IPS-20b (cell line): ENCODE data around the gene NAALADL2.

Experiments
- H3K27ac ChIP-seq: one replicate; pipeline ENCODE4 v1.5.1; 2013; ENCODE audit warnings: low read length
- H3K27me3 ChIP-seq: 2 replicates; pipeline ENCODE4 v1.6.1; 2013; ENCODE audit warnings: mild to moderate bottlenecking, low read length, inconsistent platforms; ENCODE audit not compliant: insufficient read depth
- H3K36me3 ChIP-seq: 2 replicates; pipeline ENCODE4 v1.6.1; 2013; ENCODE audit warnings: low read depth, mild to moderate bottlenecking, inconsistent platforms, low read length, moderate library complexity; ENCODE audit not compliant: insufficient read depth
- H3K4me1 ChIP-seq: 2 replicates; pipeline ENCODE4 v1.6.1; 2013; ENCODE audit warnings: mild to moderate bottlenecking, control low read depth, inconsistent platforms, low read length, moderate library complexity; ENCODE audit not compliant: insufficient read depth
- H3K4me3 ChIP-seq: 2 replicates; pipeline ENCODE4 v1.5.1; 2013; ENCODE audit warnings: mild to moderate bottlenecking, low read length, inconsistent platforms
- H3K9ac ChIP-seq: 2 replicates; pipeline ENCODE4 v1.6.1; 2013; ENCODE audit warnings: low read depth, mild to moderate bottlenecking, inconsistent platforms, low read length, moderate library complexity
- H3K9me3 ChIP-seq: 2 replicates; pipeline ENCODE4 v1.6.1; 2013; ENCODE audit warnings: mild to moderate bottlenecking, low read depth, low read length, inconsistent platforms; ENCODE audit not compliant: insufficient read depth

The NAALADL2 gene

GRCh38 chr3:175003590-175003989, 144.5 kb downstream of the NAALADL2 start:
- Histone ChIP-seq H3K9me3 (no peaks in the 10 kb centered on the region), H3K27ac (no peak overlapping the region), H3K9ac (no peak overlapping the region), H3K4me3 (no peak overlapping the region), H3K4me1 (no peaks in the 10 kb centered on the region), H3K36me3 (no peaks in the 10 kb centered on the region), H3K27me3 (no peaks in the 10 kb centered on the region)

GRCh38 chr3:175005193-175005592, 146.1 kb downstream of the NAALADL2 start:
- H3K4me1 ChIP-seq, result no peaks in the 10 kb centered on the region
- no peak overlapping the region for H3K27ac ChIP-seq
- no peaks in the 10 kb centered on the region for H3K9me3 ChIP-seq
- no peak overlapping the region for H3K4me3 ChIP-seq
- no peaks in the 10 kb centered on the region for H3K27me3 ChIP-seq
- no peak overlapping the region for H3K9ac ChIP-seq
- no peaks in the 10 kb centered on the region for H3K36me3 ChIP-seq

DNA sequence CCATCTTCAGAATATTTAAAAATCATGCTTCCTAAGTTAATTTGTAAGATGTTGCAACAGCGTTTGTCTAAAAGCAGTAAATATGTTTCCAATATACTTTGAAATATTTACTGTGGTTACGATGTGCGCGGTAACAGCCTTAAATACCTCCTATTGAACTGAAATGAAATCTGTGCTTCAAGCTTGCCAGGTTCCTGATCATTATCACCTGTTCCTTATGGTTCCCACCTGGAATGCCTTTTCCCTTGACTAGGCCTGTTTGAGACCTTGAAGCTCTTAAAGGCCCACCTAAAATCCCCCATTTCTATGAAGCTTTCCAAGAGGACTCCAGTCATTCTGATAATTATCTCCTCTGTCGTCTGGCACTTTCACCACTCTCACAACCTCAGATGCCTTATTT, 146.7 kb downstream of the NAALADL2 start:
- H3K36me3 ChIP-seq, result no peaks in the 10 kb centered on the region
- no peak overlapping the region for H3K4me3 ChIP-seq
- no peaks in the 10 kb centered on the region for H3K4me1 ChIP-seq
- H3K27ac ChIP-seq, result no peak overlapping the region
- H3K9me3 ChIP-seq, result no peaks in the 10 kb centered on the region
- no peak overlapping the region for H3K9ac ChIP-seq
- H3K27me3 ChIP-seq, result no peaks in the 10 kb centered on the region

- Histone ChIP-seq H3K27ac (no peak overlapping the region), H3K9ac (no peak overlapping the region), H3K27me3 (no peaks in the 10 kb centered on the region), H3K4me3 (no peak overlapping the region), H3K9me3 (no peaks in the 10 kb centered on the region), H3K4me1 (no peaks in the 10 kb centered on the region), H3K36me3 (no peaks in the 10 kb centered on the region)
Observed at GRCh38 chr3:175007306-175007705, 148.2 kb downstream of the NAALADL2 start.

DNA sequence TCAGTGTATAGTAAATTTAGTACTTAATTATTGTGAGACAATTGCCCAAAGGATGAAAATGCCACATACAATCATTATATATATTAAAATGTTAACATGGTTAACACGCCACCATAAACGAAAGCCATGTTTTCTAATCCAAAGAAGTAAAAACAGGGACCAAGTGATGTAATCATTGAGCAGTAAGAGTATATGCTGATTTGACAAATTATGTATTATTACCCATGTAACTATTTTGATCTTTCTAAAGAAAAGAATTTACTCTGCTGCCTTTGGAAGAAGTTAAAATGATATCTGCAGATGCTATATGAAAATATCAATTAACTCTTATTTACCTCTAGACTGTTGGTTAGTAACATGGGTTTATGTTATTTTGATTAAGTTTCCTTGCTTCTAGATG, 150.2 kb downstream of the NAALADL2 start:
- Histone ChIP-seq H3K27ac (no peak overlapping the region), H3K4me1 (no peaks in the 10 kb centered on the region), H3K27me3 (no peaks in the 10 kb centered on the region), H3K9me3 (no peaks in the 10 kb centered on the region), H3K36me3 (no peaks in the 10 kb centered on the region), H3K9ac (no peak overlapping the region), H3K4me3 (no peak overlapping the region)

- H3K4me1 ChIP-seq, result no peaks in the 10 kb centered on the region
- H3K9ac ChIP-seq, result no peak overlapping the region
Observed at GRCh38 chr3:175015056-175015635, 156.0 kb downstream of the NAALADL2 start.

DNA sequence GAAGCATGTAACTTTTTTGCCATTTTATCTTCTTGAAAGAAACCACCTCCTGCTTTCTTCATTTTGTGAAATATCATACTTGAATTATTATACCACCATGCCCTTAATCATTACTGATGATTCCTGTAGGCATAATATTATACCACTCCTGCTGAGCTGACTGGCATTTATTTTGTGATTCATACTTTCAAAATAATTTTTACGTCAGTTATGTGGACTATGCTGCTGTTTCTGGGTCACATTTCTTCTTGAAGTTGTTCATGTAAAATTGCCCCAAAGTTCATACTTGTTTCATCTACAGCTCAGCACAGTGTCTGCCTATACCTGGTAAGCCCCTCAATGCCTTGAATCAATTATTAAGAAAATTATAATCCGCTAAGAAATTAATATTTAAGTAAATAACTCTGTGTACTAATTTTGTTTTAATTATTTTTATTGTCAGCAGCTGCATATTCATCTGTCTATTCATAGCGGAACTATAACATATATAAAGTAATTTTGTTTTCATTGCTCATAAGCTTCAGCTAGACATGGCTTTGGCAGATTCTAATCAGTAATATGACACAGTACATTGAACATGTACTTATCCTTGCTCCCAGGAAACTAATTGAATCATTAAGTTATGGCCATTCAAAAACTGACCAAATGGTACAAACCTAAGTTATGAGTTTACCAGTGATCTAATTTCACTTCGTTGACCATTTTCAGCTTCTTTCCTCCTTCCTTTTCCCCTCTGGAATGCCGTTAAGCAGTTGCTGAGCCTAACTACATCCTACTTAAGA, 160.0 kb downstream of the NAALADL2 start:
- Histone ChIP-seq H3K4me3 (no peak overlapping the region), H3K27me3 (no peaks in the 10 kb centered on the region), H3K9ac (no peak overlapping the region), H3K36me3 (no peaks in the 10 kb centered on the region), H3K4me1 (peaks cover 15% of the 10 kb centered on the region; the same call in 1 of the 2 replicates), H3K9me3 (no peaks in the 10 kb centered on the region), H3K27ac (no peak overlapping the region)

More at GRCh38 chr3:175015056-175015635, 156.0 kb downstream of the NAALADL2 start:
- Histone ChIP-seq H3K4me3 (no peak overlapping the region), H3K27ac (no peak overlapping the region), H3K9me3 (no peaks in the 10 kb centered on the region), H3K27me3 (no peaks in the 10 kb centered on the region), H3K36me3 (no peaks in the 10 kb centered on the region)

DNA sequence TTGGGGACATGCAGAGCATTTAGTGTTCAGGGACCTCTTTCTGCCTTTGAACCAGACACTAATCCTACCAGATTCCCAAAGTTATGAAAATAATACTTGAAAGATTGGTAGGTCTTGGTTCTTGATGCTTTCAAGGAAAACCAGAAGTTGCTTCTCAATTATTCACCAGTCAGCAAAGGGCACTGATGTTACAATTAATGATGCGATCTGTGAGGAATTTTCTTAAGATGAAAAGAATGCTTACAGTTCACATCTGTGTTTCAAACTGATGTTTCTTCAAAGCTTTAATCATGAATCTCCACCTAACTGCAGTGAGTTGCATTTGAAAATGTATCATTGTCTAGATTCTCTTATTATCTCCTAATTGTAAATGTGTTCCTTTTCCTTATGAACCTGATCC, 161.0 kb downstream of the NAALADL2 start:
- H3K4me3 ChIP-seq, result no peak overlapping the region
- no peak overlapping the region for H3K27ac ChIP-seq
- H3K27me3 ChIP-seq, result no peaks in the 10 kb centered on the region
- no peaks in the 10 kb centered on the region for H3K9me3 ChIP-seq
- peaks cover 21% of the 10 kb centered on the region; the same call in 1 of the 2 replicates for H3K4me1 ChIP-seq
- no peaks in the 10 kb centered on the region for H3K36me3 ChIP-seq
- no peak overlapping the region for H3K9ac ChIP-seq

GRCh38 chr3:175029828-175030227, 170.7 kb downstream of the NAALADL2 start:
- Histone ChIP-seq H3K27ac (no peak overlapping the region), H3K4me1 (no peaks in the 10 kb centered on the region; the same call in 1 of the 2 replicates), H3K36me3 (no peaks in the 10 kb centered on the region), H3K27me3 (no peaks in the 10 kb centered on the region), H3K9me3 (no peaks in the 10 kb centered on the region), H3K4me3 (no peak overlapping the region), H3K9ac (no peak overlapping the region)

- no peak overlapping the region for H3K4me3 ChIP-seq
- no peaks in the 10 kb centered on the region for H3K9me3 ChIP-seq
- H3K9ac ChIP-seq, result no peak overlapping the region
- H3K4me1 ChIP-seq, result no peaks in the 10 kb centered on the region
- no peaks in the 10 kb centered on the region for H3K27me3 ChIP-seq
- no peak overlapping the region for H3K27ac ChIP-seq
- no peaks in the 10 kb centered on the region for H3K36me3 ChIP-seq
Observed at GRCh38 chr3:175039875-175040274, 180.7 kb downstream of the NAALADL2 start.

- Histone ChIP-seq H3K9ac (no peak overlapping the region), H3K4me1 (no peaks in the 10 kb centered on the region), H3K27me3 (no peaks in the 10 kb centered on the region)
Observed at GRCh38 chr3:175041369-175041768, 182.2 kb downstream of the NAALADL2 start.

GRCh38 chr3:175046601-175047000, 187.5 kb downstream of the NAALADL2 start:
- no peak overlapping the region for H3K4me3 ChIP-seq
- no peaks in the 10 kb centered on the region for H3K4me1 ChIP-seq
- no peaks in the 10 kb centered on the region for H3K27me3 ChIP-seq
- H3K36me3 ChIP-seq, result no peaks in the 10 kb centered on the region
- no peak overlapping the region for H3K27ac ChIP-seq
- no peak overlapping the region for H3K9ac ChIP-seq
- H3K9me3 ChIP-seq, result peaks cover 18% of the 10 kb centered on the region

More at GRCh38 chr3:175041369-175041768, 182.2 kb downstream of the NAALADL2 start:
- no peaks in the 10 kb centered on the region for H3K36me3 ChIP-seq
- H3K4me3 ChIP-seq, result no peak overlapping the region
- no peak overlapping the region for H3K27ac ChIP-seq
- H3K9me3 ChIP-seq, result no peaks in the 10 kb centered on the region
